Measurements from ENCODE around the gene TVP23A.
A peak's percentile ranks its signal among the peaks of the same experiment; 100 is the strongest.
"Not testable (repeated sequence)": the region's sequence is repeated elsewhere in the genome, so short reads cannot be mapped to it uniquely, and the experiment has no call there.

The TVP23A gene

DNA sequence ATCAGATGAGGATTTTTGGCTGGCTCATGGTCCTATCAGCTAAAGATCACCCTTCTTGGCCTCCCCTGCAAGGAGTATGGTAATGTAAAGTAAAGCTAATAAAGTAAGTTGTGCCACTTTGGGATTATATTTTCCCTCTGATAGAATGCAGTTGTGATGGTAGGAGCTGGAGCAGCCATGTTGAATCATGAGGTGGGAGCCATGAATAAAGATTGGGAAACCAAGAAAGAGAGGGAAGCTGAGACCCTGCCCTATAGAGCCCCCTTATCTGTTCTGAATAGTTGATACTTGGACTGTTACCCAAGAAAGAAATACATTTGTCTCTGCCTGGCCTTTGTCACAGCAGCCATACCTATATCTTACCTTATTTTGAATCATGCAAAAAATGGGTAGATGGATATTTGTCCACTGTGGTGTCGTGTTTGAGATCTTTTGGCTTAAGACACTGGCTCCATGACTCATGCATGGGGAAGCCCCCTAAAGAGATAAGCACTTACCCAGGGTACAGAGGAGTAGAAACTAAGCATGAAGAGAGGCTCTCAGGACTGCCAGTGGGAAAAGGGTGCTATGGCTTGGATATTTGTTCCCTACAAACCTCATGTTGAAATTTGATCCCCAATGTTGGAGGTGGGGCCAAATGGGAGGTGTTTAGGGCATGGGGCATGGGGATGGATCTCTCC lies 17.7 kb upstream of the TVP23A start:
- no peak for DNase-seq (ENCODE audit: low read depth in 2 of 2)

DNA sequence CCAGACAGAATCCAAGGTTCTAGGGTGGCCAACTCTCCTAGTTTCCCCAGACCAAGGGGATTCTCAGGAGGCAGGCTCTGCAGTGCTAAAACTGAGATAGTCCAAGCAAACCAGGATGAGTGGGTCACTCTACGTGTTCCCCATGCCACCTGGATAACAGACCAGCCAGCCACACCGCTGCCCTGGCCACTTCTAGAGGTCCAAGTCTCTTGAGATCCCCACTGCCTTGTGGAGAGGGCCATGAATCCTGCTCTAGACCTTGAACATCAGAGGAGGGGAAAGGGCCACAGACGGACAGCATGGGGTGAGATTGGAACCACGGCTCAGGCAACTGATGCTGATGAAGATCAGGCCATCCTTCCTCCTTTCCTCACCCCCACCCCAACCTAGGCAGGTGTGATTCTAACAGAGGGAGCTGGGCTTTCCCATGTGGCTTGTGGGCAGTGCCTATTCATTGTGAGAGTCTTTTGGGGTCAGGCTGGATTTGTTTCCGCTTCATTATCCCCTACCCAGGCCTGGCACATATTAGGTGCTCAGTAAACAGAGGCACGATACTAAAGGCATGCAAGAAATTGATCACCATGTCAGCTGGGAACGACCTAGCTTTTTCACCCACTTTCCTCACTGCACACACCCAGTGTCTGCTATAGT lies 16.8 kb upstream of the TVP23A start:
- DNase-seq (ENCODE audit: low read depth in 2 of 2) = no peak

- no peak for DNase-seq (ENCODE audit: low read depth in 2 of 2)
Measured at GRCh38 chr16:10834766-10835165, 16.2 kb upstream of the TVP23A start.

DNA sequence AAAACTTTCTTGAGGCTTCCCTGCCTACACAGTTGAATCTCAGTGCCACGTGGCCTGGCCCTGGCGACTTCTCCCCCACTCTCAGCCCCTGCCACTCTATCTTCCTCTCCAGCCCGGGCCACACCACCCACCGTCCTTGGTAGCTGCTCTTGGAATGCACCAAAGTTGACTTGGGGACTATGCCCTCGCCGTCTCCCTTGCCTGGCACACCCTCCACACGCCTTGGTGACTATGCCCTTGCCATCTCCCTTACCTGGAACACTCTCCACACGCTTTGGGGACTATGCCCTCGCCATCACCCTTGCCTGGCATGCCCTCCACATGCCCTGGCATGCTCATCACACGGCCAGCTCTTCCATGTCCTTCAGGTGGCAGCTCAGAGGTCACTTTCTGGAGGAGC lies 15.5 kb upstream of the TVP23A start:
- DNase-seq (ENCODE audit: low read depth in 2 of 2) = no peak

- no peak for DNase-seq (ENCODE audit: low read depth in 2 of 2)
Measured at GRCh38 chr16:10833271-10833670, 14.7 kb upstream of the TVP23A start.

DNA sequence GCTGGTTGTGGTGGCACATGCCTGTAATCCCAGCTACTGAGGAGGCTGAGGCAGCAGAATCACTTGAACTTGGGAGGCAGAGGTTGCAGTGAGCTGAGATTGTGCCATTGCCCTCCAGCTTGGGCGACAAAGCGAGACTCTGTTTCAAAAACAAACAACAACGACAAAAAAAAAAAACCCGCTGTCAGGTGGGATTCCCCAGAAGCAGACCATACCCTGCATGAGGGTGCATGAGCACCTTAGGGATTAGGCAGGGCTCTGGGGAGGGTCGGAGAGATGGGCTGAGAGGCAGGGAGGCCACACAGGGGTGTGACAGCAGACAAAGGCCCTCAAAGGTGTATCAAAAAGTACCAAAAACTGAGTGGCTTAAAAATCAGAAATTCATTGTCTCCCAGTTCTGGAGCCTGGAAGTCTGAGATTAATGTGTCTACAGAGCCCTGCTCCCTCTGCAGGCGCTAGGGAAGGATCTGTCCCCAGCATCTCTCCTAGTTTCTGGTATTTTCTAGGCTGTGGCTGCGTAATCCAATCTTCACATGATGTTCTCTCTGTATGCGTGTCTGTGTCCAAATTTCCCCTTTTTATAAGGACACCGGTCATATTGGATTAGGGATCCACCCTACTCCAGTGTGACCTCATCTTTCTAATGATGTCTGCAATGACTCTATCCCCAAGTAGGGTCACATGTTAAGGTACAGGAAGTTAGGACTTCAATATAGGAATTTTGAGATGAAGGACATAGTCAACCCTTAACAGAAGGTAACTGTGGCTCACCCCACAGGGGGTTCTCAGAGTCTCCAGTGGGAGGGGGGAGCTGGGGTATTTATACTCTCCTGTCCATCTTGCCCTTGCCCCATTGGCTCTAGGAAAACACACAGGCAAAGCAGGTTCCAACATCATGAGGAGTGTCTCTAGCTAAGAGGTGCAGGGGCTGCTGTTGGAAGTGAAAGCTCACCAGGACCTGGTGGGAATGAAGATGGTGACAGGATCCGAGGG lies 13.6 kb upstream of the TVP23A start:
- no peak for DNase-seq (ENCODE audit: low read depth in 2 of 2)

- DNase-seq (ENCODE audit: low read depth in 2 of 2) = not testable (repeated sequence)
Measured at GRCh38 chr16:10830240-10830639, 11.6 kb upstream of the TVP23A start.

GRCh38 chr16:10829390-10830098 lies 10.9 kb upstream of the TVP23A start:
- not testable (repeated sequence) for DNase-seq (ENCODE audit: low read depth in 2 of 2)

DNA sequence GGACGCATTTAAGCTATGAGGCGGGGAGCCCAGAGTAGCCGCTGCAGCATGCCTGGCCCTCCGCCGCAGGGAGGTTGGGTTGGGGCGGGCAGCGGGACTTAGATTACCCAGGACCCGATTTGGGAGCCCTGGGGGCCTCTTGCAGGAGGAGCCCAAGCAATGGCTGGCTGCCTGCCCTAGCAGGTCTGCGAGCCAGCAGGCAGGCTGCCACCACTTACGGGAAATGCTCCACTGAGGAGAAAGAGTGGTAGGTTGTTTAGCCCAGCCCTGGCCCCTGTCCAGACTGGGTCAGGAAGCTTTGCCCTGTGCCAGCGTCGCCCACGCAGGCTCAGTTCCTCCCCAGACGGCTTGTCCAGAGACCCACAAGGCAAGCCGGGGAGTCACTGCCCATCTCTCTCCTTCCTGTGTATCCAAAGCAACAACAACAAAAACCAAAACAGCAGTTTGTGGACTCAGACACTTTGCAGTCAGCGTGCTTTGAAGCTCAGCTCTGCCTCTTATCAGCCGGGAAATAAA lies 10.3 kb upstream of the TVP23A start:
- DNase-seq (ENCODE audit: low read depth in 2 of 2) = peak; percentile 27 to 31

- DNase-seq (ENCODE audit: low read depth in 2 of 2) = peak; percentile 61 to 63
Measured at GRCh38 chr16:10827691-10828341, 9.2 kb upstream of the TVP23A start.

DNA sequence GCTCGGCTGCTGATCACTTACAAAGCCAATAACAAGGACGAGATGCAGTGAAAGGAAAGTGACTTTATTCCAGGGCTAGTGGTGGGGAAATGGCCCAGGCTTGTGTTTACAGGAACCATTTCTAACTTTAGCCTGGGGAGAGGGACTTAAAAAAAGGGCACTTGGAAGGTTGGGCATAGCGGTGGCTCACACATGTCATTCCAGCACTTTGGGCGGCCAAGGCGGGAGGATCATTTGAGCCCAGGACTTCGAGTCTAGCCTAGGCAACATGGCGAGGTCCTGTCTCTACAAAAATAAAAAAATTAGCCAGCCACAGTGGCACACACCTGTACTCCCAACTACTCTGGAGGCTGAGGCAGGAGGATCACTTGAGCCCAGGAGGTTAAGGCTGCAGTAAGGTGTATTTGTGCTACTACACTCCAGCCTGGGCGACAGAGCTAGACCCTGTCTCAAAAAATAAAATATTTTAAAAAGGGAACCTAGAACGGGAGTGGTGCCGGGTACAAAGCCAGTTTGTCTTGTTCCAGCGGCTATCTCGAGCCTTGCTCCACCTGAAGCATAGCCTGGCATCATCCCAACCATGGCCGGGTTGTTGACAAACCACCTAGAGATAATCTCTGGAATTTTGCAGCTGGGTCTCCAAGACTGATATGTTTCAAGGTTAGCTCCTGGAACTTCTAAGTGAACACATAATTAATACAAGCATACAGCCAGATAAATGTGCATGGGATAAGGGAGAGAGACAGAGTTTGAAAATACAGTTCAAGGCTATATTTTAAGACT lies 5.7 kb upstream of the TVP23A start:
- no peak for DNase-seq (ENCODE audit: low read depth in 2 of 2)

DNA sequence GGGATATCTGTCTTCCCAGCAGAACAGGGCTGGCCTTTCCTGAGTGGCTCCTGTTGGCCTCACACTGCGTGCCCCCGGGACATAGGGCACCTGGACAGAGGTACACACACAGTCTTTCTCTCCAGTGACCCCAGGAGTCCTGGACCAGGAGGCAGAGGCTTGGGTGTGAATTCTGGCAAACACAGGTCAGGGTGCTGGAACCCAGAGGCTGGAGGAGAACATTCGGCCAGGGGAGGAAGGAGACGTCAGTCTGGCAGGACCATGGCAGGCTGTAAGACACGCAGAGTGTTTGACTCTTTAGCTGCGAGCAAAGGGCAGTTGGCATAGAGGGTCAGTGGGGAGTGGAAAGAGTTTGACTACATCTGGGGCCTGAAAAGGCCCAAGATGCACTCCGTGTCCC lies 4.1 kb upstream of the TVP23A start:
- no peak for DNase-seq (ENCODE audit: low read depth in 2 of 2)

DNA sequence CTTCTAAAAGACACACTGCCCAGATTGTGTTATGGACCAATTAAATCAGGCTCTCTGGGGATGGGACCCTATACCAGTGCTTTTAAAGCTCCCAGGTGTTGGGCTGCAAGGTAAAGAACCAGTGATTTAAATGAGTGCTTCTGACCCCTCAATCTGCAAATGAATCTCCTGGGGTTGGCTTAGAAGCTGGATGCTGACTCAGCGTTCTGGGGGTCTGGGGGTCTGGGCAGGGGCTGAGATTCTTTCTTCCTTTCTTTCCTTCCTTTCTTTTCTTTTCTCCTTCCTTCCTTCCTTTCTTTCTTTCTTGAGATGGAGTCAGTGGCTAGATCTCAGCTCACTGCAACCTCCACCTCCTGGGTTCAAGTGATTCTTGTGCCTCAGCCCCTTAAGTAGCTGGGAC lies 2.0 kb upstream of the TVP23A start:
- DNase-seq (ENCODE audit: low read depth in 2 of 2) = no peak

GRCh38 chr16:10817514-10817913 lies 1.1 kb downstream of the TVP23A start:
- DNase-seq (ENCODE audit: low read depth in 2 of 2) = no peak

- DNase-seq (ENCODE audit: low read depth in 2 of 2) = no peak
Measured at GRCh38 chr16:10813099-10813455, 5.5 kb downstream of the TVP23A start.

GRCh38 chr16:10812312-10813098 lies 6.1 kb downstream of the TVP23A start:
- no peak for DNase-seq (ENCODE audit: low read depth in 2 of 2)

GRCh38 chr16:10809706-10810105 lies 8.9 kb downstream of the TVP23A start:
- no peak for DNase-seq (ENCODE audit: low read depth in 2 of 2)

- no peak for DNase-seq (ENCODE audit: low read depth in 2 of 2)
Measured at GRCh38 chr16:10808850-10809249, 9.7 kb downstream of the TVP23A start.

DNA sequence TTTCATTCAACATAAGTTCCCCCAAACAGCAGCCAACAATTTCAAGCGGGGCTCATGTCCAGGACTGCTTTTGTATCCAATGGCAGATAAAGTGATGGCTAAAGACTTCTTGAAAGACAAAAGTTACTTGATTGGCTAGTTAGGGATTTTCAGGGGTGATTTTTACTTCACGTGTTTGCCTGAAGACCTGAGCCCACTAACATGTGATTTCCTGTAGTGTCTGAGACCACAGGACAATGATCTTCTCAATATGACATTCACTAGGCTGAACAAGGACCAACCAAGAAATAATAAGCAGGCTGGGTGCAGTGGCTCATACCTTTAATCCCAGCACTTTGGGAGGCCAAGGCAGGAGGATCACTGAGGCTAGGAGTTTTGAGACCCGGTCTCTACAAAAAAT lies 10.4 kb downstream of the TVP23A start:
- DNase-seq (ENCODE audit: low read depth in 2 of 2) = no peak

DNA sequence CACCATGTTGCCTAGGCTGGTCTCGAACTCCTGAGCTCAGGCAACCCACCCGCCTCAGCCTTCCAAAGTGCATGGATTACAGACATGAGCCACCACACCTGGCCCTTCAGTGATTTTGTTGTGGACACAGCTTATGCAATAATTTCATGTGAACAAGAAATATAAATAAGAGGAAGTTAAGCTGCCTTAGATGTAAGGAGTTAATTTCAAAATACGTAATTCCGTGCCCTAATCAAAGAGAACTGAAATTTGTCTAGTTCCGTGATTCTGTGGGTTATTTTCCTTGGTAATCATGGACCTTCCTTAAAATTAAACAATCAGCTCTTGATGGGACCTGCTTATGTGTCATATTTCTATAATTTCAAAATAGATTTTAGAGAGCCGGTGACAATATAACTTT lies 11.9 kb downstream of the TVP23A start:
- no peak for DNase-seq (ENCODE audit: low read depth in 2 of 2)
